ENCODE data around the gene TMEM178B.

GRCh38 chr7:141102436-141102835 is 28.6 kb downstream of the TMEM178B start:
- no peak for TF ChIP-seq RAD21 (IDR thresholded peaks at IDR 0.05; ENCODE audit: low read length)
- no peak for TF ChIP-seq CTCF (conservative IDR thresholded peaks at IDR 0.05; ENCODE audit: low read depth, low read length)
- no peak for TF ChIP-seq RFX5 (IDR thresholded peaks at IDR 0.05; ENCODE audit: low read depth, low read length)
- no peak for TF ChIP-seq POLR2A (IDR thresholded peaks at IDR 0.05; ENCODE audit: low read depth, low read length)
- TF ChIP-seq SMC3 (IDR thresholded peaks at IDR 0.05; ENCODE audit: low read depth, low read length) = no peak
- TF ChIP-seq USF2 (IDR thresholded peaks at IDR 0.05; ENCODE audit: low read depth, low read length) = no peak
- no peak for TF ChIP-seq FOS (IDR thresholded peaks at IDR 0.05; ENCODE audit: low read depth, low read length)
- TF ChIP-seq MAZ (IDR thresholded peaks at IDR 0.05; ENCODE audit: borderline replicate concordance, low read depth, low read length) = no peak
- no peak for TF ChIP-seq MAFK (IDR thresholded peaks at IDR 0.05; ENCODE audit: low read depth, low read length)
- TF ChIP-seq MXI1 (IDR thresholded peaks at IDR 0.05; ENCODE audit: borderline replicate concordance, low read depth, low read length) = no peak
- no peak for TF ChIP-seq NFE2L2 (IDR thresholded peaks at IDR 0.05; ENCODE audit: low read depth, low read length)
- TF ChIP-seq ELK1 (IDR thresholded peaks at IDR 0.05; ENCODE audit: borderline replicate concordance, low read depth, low read length) = no peak

All from IMR-90 (cell line).